Endothelial cell of umbilical vein (primary cell): ENCODE measurements around the gene KRT86. TPM values are rescaled to one million over a fixed set of nuclear protein-coding genes. Genes with fewer than 3 reads are reported as not detected.

Experiments used
- BruUV-seq: library from RNA; stranded (reverse); fragments of 400-500 nt; replicated peaks from 2 replicates; lab custom pipeline; 2021; lab: Mats Ljungman, UMichigan
- CTCF ChIA-PET: fragments of 300-600, 350-600 bp; sonication (Branson Sonifier 250); formaldehyde crosslinking; loops from one replicate; lab custom pipeline; 2021; ENCODE audit warnings: antibody characterized with exemption, inconsistent platforms; lab: Charles Lee
- POLR2A ChIA-PET: fragments of 300-600, 350-600 bp; sonication (Branson Sonifier 250); formaldehyde crosslinking; loops from one replicate; lab custom pipeline; 2021; ENCODE audit warnings: antibody characterized with exemption, inconsistent platforms; lab: Charles Lee
- DNase-seq: peaks from one replicate; pipeline ENCODE4 v3.0.0-alpha.2; 2011; ENCODE audit warnings: low read depth, low spot score
- FAIRE-seq: peaks from 2 replicates; lab custom pipeline; 2011; peaks lifted over from hg19 to GRCh38; lab: Jason Lieb, UNC
- H2AFZ ChIP-seq: 2 replicates; pipeline ENCODE4 v1.6.0; 2012; ENCODE audit warnings: low read depth, low read length, control low read depth, inconsistent platforms
- H3K27ac ChIP-seq: 2 replicates; pipeline ENCODE4 v1.5.1; 2011; ENCODE audit warnings: low read depth, mild to moderate bottlenecking, control low read depth, low read length, moderate library complexity; ENCODE audit not compliant: insufficient read depth
- H3K27me3 ChIP-seq, 2 experiments: 2 replicates each; pipeline versions ENCODE4 v1.6.0 to v1.6.1; 2011; ENCODE audit warnings: low read length in 2 of 2, mixed read lengths in 1 of 2; ENCODE audit not compliant: control insufficient read depth in 2 of 2, insufficient read depth in 2 of 2
- H3K36me3 ChIP-seq, 2 experiments: 2 replicates in 1 of 2; 3 replicates in 1 of 2; pipeline ENCODE4 v1.5.1; 2011; ENCODE audit warnings: low read length in 2 of 2, mild to moderate bottlenecking in 1 of 2, moderate library complexity in 1 of 2; ENCODE audit not compliant: control insufficient read depth in 2 of 2, insufficient read depth in 2 of 2; ENCODE audit errors: extremely low read depth in 1 of 2
- H3K4me1 ChIP-seq: 3 replicates; pipeline ENCODE4 v1.5.1; 2011; ENCODE audit warnings: mild to moderate bottlenecking, low read length; ENCODE audit not compliant: control insufficient read depth, insufficient read depth; ENCODE audit errors: extremely low read depth
- H3K4me2 ChIP-seq: 2 replicates; pipeline ENCODE4 v1.6.1; 2011; ENCODE audit warnings: low read length, control low read depth, mixed read lengths; ENCODE audit not compliant: insufficient read depth
- H3K4me3 ChIP-seq, 3 experiments: fragments of 200-600 bp in 1 of 3; sonication (generic), shearing (Covaris generic) in 1 of 3; replicated peaks in 1 of 3; 2 replicates each; pipeline ENCODE4 v1.5.1; 2011 to 2016; ENCODE audit warnings: control low read depth in 3 of 3, low read length in 3 of 3, mild to moderate bottlenecking in 2 of 3, inconsistent platforms in 1 of 3, low read depth in 1 of 3, moderate library complexity in 1 of 3; ENCODE audit not compliant: insufficient read depth in 1 of 3
- H3K79me2 ChIP-seq: 2 replicates; pipeline ENCODE4 v1.6.0; 2012; ENCODE audit warnings: low read length, inconsistent platforms; ENCODE audit not compliant: control insufficient read depth, insufficient read depth
- H3K9ac ChIP-seq: replicated peaks from 2 replicates; pipeline ENCODE3; 2011; ENCODE audit warnings: low read length, control low read depth; ENCODE audit not compliant: insufficient read depth; ENCODE audit errors: extremely low read depth
- H3K9me1 ChIP-seq: replicated peaks from 3 replicates; pipeline ENCODE4 v1.6.0; 2011; ENCODE audit warnings: mild to moderate bottlenecking, low read length; ENCODE audit not compliant: control insufficient read depth, insufficient read depth; ENCODE audit errors: extremely low read depth
- H3K9me3 ChIP-seq: replicated peaks from 2 replicates; pipeline ENCODE4 v1.5.1; 2012; ENCODE audit warnings: low read length, inconsistent platforms; ENCODE audit not compliant: control insufficient read depth, insufficient read depth
- H4K20me1 ChIP-seq: replicated peaks from 2 replicates; pipeline ENCODE3; 2011; ENCODE audit warnings: mild to moderate bottlenecking, low read length; ENCODE audit not compliant: control insufficient read depth, insufficient read depth; ENCODE audit errors: extremely low read depth
- CTCF ChIP-seq, 2 donors: IDR thresholded peaks; 1 replicate in 1 of 2; 2 replicates in 1 of 2; pipeline ENCODE4 v1.5.1; 2011; ENCODE audit warnings: low read length in 2 of 2, mild to moderate bottlenecking in 2 of 2, moderate library complexity in 2 of 2, control low read depth in 1 of 2, inconsistent platforms in 1 of 2, low read depth in 1 of 2; ENCODE audit not compliant: insufficient read depth in 1 of 2; ENCODE audit errors: extremely low read depth in 1 of 2
- EZH2 ChIP-seq: IDR thresholded peaks from 2 replicates; pipeline ENCODE4 v1.6.1; 2012; ENCODE audit warnings: borderline replicate concordance, low read depth, mild to moderate bottlenecking, moderate library complexity, low read length, inconsistent platforms; ENCODE audit not compliant: severe bottlenecking
- FOS ChIP-seq: IDR thresholded peaks from 2 replicates; pipeline ENCODE4 v1.6.1; 2011; ENCODE audit warnings: mild to moderate bottlenecking, low read length, moderate library complexity, borderline replicate concordance; ENCODE audit not compliant: insufficient read depth
- GATA2 ChIP-seq: IDR thresholded peaks from 2 replicates; pipeline ENCODE4 v1.7.0; 2011; ENCODE audit warnings: low read depth, mild to moderate bottlenecking, moderate library complexity, mixed read lengths, low read length; ENCODE audit not compliant: insufficient read length, insufficient read depth
- JUN ChIP-seq: IDR thresholded peaks from 2 replicates; pipeline ENCODE4 v1.6.1; 2011; ENCODE audit warnings: borderline replicate concordance, low read depth; ENCODE audit not compliant: insufficient read length, insufficient read depth
- MAX ChIP-seq: IDR thresholded peaks from 2 replicates; pipeline ENCODE4 v1.6.1; 2011; ENCODE audit not compliant: insufficient read depth, insufficient read length
- MYC ChIP-seq: IDR thresholded peaks from one replicate; pipeline ENCODE4 v1.6.1; 2011; ENCODE audit warnings: mild to moderate bottlenecking, low read depth, low read length
- POLR2A ChIP-seq: IDR thresholded peaks from 2 replicates; pipeline ENCODE4 v1.6.1; 2012; ENCODE audit warnings: low read depth, mild to moderate bottlenecking, control low read depth, low read length
- POLR2AphosphoS5 ChIP-seq: IDR thresholded peaks from 2 replicates; pipeline ENCODE4 v1.6.1; 2012; ENCODE audit warnings: low read depth, mild to moderate bottlenecking, control low read depth, low read length, moderate library complexity; ENCODE audit not compliant: insufficient read depth
- dilution Hi-C: fragments of 300-500 bp; cut with MboI; formaldehyde crosslinking; loops from one replicate; pipeline ENCODE4 v1.15.0; 2019; ENCODE audit warnings: low sequenced_read_pairs; ENCODE audit not compliant: extremely low pct_ligation_motif_present
- intact Hi-C: fragments of 100-400 bp; cut with micrococcal nuclease; formaldehyde crosslinking; loops from one replicate; pipeline ENCODE4 v1.10.0; 2022
- polyA plus RNA-seq, 4 experiments: library from polyadenylated mRNA; depleted of rRNA in 3 of 4; stranded (reverse) in 3 of 4; unstranded in 1 of 4; fragments of >200 nt; gene quantifications; 2 replicates each; pipeline versions ENCODE4 v1.2.1 to v1.2.3, GENCODE V29; 2011 to 2012; ENCODE audit warnings: missing spikeins in 1 of 4
- total RNA-seq: library from RNA; stranded (reverse); gene quantifications from 2 replicates; pipeline ENCODE4 v1.2.3, GENCODE V29; 2021

Gene KRT86
- total and polyA plus RNA-seq, 2 donors (not counting 3 experiments of a cell fraction or from before 2014, with no cell fraction given), result not detected

GRCh38 chr12:52356031-52356761, 81.8 kb downstream of the KRT86 start:
- FAIRE-seq (no peak), DNase-seq (no peak)
- ChIA-PET POLR2A (no interaction called here), CTCF (no interaction called here)
- Histone ChIP-seq H3K4me1 (no peaks in the 10 kb centered on the region), H3K4me2 (no peak overlapping the region), H3K9me3 (no peaks in the 10 kb centered on the region), H3K9ac (no peak overlapping the region), H2AFZ (no peak overlapping the region), H3K79me2 (no peaks in the 10 kb centered on the region), H3K27me3 (peaks cover 7 to 13% of the 10 kb centered on the region in 2 experiments), H3K4me3 (no peak overlapping the region), H3K36me3 (no peaks in the 10 kb centered on the region), H3K27ac (no peak overlapping the region), H4K20me1 (no peaks in the 10 kb centered on the region), H3K9me1 (no peaks in the 10 kb centered on the region)
- TF ChIP-seq EZH2, result no peak
- no peak for TF ChIP-seq MYC
- no peak for TF ChIP-seq FOS
- TF ChIP-seq CTCF (IDR thresholded peaks at IDR 0.05; ENCODE audit: extremely low read depth in 1 of 2, insufficient read depth in 1 of 2, low read depth in 1 of 2, low read length in 2 of 2), result no peak
- no peak for TF ChIP-seq POLR2AphosphoS5
- TF ChIP-seq POLR2A, result no peak
- TF ChIP-seq MAX, result no peak
- no peak for TF ChIP-seq GATA2
- TF ChIP-seq JUN, result no peak
- dilution Hi-C loops (no loop called here), intact Hi-C loops (no loop called here)
- no TSS peak for BruUV-seq
